Erythroblast (primary cell): ENCODE results near the gene ALAS1.

Experiments
- GATA1 ChIP-seq: IDR thresholded peaks from 2 replicates; pipeline ENCODE4 v1.6.1; 2011; ENCODE audit warnings: low read depth, mild to moderate bottlenecking, control low read depth, low read length, moderate library complexity
- POLR2A ChIP-seq: IDR thresholded peaks from 2 replicates; pipeline ENCODE4 v1.6.1; 2011; ENCODE audit warnings: mild to moderate bottlenecking, low read length

DNA sequence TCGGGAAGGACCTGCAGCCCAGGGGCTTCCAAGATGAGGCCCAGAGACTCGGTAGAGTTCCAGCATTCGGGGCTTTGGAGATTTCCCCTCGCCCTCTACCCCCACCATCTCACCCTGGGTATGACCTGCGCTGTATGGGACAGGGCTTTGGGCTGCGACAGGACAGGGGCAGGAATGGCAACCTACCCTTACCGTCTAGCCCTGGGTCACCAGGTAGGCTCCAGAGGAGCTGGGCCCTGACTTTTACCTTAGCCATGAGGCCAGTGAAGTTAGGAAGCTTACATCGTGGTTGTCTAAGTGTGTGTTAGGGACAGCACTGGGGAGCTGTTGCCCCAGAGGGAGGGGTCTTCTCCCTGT lies 48.3 kb downstream of the ALAS1 start:
- no peak for TF ChIP-seq POLR2A
- no peak for TF ChIP-seq GATA1
